CD4-positive, alpha-beta T cell (primary cell): Measurements from ENCODE around the gene INTS6. TPM values are rescaled to one million over a fixed set of nuclear protein-coding genes. Genes with fewer than 3 reads are reported as not detected.

Experiments
- ATAC-seq: fragments of 200-7000 bp; cut with Tn5 transposase; one replicate; pipeline ENCODE4 v1.10.0; 2022; ENCODE audit warnings: mild to moderate bottlenecking; ENCODE audit not compliant: poor library complexity
- CTCF ChIA-PET: fragments of 350-600 bp; sonication (Branson Sonifier 250); formaldehyde crosslinking; loops from one replicate; lab custom pipeline; 2021; ENCODE audit warnings: antibody characterized with exemption, inconsistent platforms; lab: Charles Lee
- POLR2A ChIA-PET: fragments of 350-600 bp; sonication (Branson Sonifier 250); formaldehyde crosslinking; loops from one replicate; lab custom pipeline; 2021; ENCODE audit warnings: antibody characterized with exemption, inconsistent platforms; lab: Charles Lee
- DNase-seq, 14 experiments: peaks; one replicate each; pipeline ENCODE4 v3.0.0-alpha.2; 2013 to 2020; ENCODE audit warnings: mixed read lengths in 2 of 14
- H3K27ac ChIP-seq, 2 donors: one replicate each; pipeline versions ENCODE4 v1.5.1 to v1.7.0; 2013; ENCODE audit warnings: low read length in 2 of 2, low read depth in 1 of 2, mild to moderate bottlenecking in 1 of 2
- H3K27me3 ChIP-seq, 2 experiments: 1 replicate in 1 of 2; 2 replicates in 1 of 2; pipeline versions ENCODE4 v1.6.1 to v1.7.0; 2013; ENCODE audit warnings: low read length in 2 of 2, control low read depth in 1 of 2, mild to moderate bottlenecking in 1 of 2, moderate library complexity in 1 of 2; ENCODE audit not compliant: insufficient read depth in 2 of 2, control insufficient read depth in 1 of 2
- H3K36me3 ChIP-seq: one replicate; pipeline ENCODE4 v1.6.1; 2013; ENCODE audit warnings: low read length, control low read depth; ENCODE audit not compliant: insufficient read depth
- H3K4me1 ChIP-seq: one replicate; pipeline ENCODE4 v1.6.1; 2013; ENCODE audit warnings: low read length, control low read depth; ENCODE audit not compliant: insufficient read depth
- H3K4me3 ChIP-seq: one replicate; pipeline ENCODE4 v1.5.1; 2013; ENCODE audit warnings: mild to moderate bottlenecking, low read length, moderate library complexity
- H3K9me3 ChIP-seq, 2 experiments: 1 replicate in 1 of 2; 2 replicates in 1 of 2; pipeline versions ENCODE4 v1.6.1 to v1.7.0; 2013; ENCODE audit warnings: low read length in 2 of 2, mild to moderate bottlenecking in 2 of 2, control low read depth in 1 of 2, moderate library complexity in 1 of 2; ENCODE audit not compliant: control insufficient read depth in 1 of 2, insufficient read depth in 1 of 2
- H3K27ac Mint-ChIP-seq: one replicate; pipeline ENCODE4 v1.8.0; 2020; ENCODE audit warnings: mixed read lengths
- H3K27me3 Mint-ChIP-seq: one replicate; pipeline ENCODE4 v1.8.0; 2021; ENCODE audit warnings: mixed read lengths
- H3K36me3 Mint-ChIP-seq: one replicate; pipeline ENCODE4 v1.8.0; 2021; ENCODE audit warnings: low read depth, mixed read lengths
- H3K4me1 Mint-ChIP-seq: one replicate; pipeline ENCODE4 v1.8.0; 2021; ENCODE audit warnings: low read depth, mixed read lengths
- H3K4me3 Mint-ChIP-seq: one replicate; pipeline ENCODE4 v1.8.0; 2020; ENCODE audit warnings: mild to moderate bottlenecking, mixed read lengths
- H3K9me3 Mint-ChIP-seq: one replicate; pipeline ENCODE4 v1.8.0; 2020; ENCODE audit warnings: mixed read lengths
- CTCF ChIP-seq: fragments of 200-600 bp; IDR thresholded peaks from one replicate; pipeline ENCODE4 v1.8.0; 2022; ENCODE audit warnings: antibody characterized with exemption, mild to moderate bottlenecking
- intact Hi-C, 2 experiments: fragments of 100-400 bp; cut with DNase I in 1 of 2; cut with micrococcal nuclease in 1 of 2; formaldehyde crosslinking; loops; one replicate each; pipeline versions ENCODE4 v1.15.1 to v1.9.0; 2023 to 2025; cut with DNase I, micrococcal nuclease
- total RNA-seq, 174 experiments: library from RNA in 2 of 174; stranded (reverse) in 2 of 174; gene quantifications; one replicate each; pipeline ENCODE4 v1.2.3 and lab custom pipeline; 2021 to 2026

INTS6 gene
- total RNA-seq, 2 experiments from 2014 or later = 40.8 to 45.8 TPM

GRCh38 chr13:51339952-51340732 lies 112.7 kb downstream of the INTS6 start:
- H3K36me3 ChIP-seq = no peaks in the 10 kb centered on the region
- H3K27ac ChIP-seq = no peak overlapping the region
- H3K4me1 Mint-ChIP-seq = no peaks in the 10 kb centered on the region
- H3K4me1 ChIP-seq = no peaks in the 10 kb centered on the region
- ChIA-PET CTCF (no interaction called here), POLR2A (no interaction called here)
- H3K27ac Mint-ChIP-seq = no peak overlapping the region
- H3K9me3 Mint-ChIP-seq = no peaks in the 10 kb centered on the region
- ATAC-seq (no peak), DNase-seq (no peak)
- no peaks in the 10 kb centered on the region for H3K9me3 ChIP-seq
- no peaks in the 10 kb centered on the region for H3K27me3 Mint-ChIP-seq
- intact Hi-C loops = no loop called here
- H3K4me3 Mint-ChIP-seq = no peak overlapping the region
- no peak for TF ChIP-seq CTCF
- H3K27me3 ChIP-seq = no peaks in the 10 kb centered on the region
- no peak overlapping the region for H3K4me3 ChIP-seq
- H3K36me3 Mint-ChIP-seq = no peaks in the 10 kb centered on the region

GRCh38 chr13:51339354-51339753 lies 113.5 kb downstream of the INTS6 start, which contains the start of gene SERPINE3:
TSS of gene SERPINE3 (plus strand) at chr13:51339691. CDS start at chr13:51341092, 1,401 bp downstream.
- H3K4me3 Mint-ChIP-seq = no peak within 1 kb of the TSS
- Histone ChIP-seq H3K4me3 (no peak within 1 kb of the TSS), H3K27ac (no peak within 1 kb of the TSS), H3K4me1 (no peaks in the 10 kb centered on the region), H3K36me3 (no peaks in the 10 kb centered on the region), H3K9me3 (no peaks in the 10 kb centered on the region), H3K27me3 (no peaks in the 10 kb centered on the region)
- POLR2A ChIA-PET = no interaction called here
- H3K27me3 Mint-ChIP-seq = no peaks in the 10 kb centered on the region
- ATAC-seq = no peak
- intact Hi-C loops = no loop called here
- DNase-seq = no peak
- H3K4me1 Mint-ChIP-seq = no peaks in the 10 kb centered on the region
- TF ChIP-seq CTCF = no peak
- H3K36me3 Mint-ChIP-seq = no peaks in the 10 kb centered on the region
- CTCF ChIA-PET = no interaction called here
- H3K27ac Mint-ChIP-seq = no peak within 1 kb of the TSS
- no peaks in the 10 kb centered on the region for H3K9me3 Mint-ChIP-seq

GRCh38 chr13:51336746-51337145 lies 116.1 kb downstream of the INTS6 start:
- Histone ChIP-seq H3K4me1 (no peaks in the 10 kb centered on the region), H3K9me3 (no peaks in the 10 kb centered on the region), H3K4me3 (no peak overlapping the region), H3K27ac (no peak overlapping the region), H3K36me3 (no peaks in the 10 kb centered on the region), H3K27me3 (no peaks in the 10 kb centered on the region)
- DNase-seq (no peak), ATAC-seq (no peak)
- ChIA-PET CTCF (no interaction called here), POLR2A (no interaction called here)
- Mint-ChIP-seq H3K36me3 (no peaks in the 10 kb centered on the region), H3K4me3 (no peak overlapping the region), H3K27ac (no peak overlapping the region), H3K9me3 (no peaks in the 10 kb centered on the region), H3K27me3 (no peaks in the 10 kb centered on the region), H3K4me1 (peaks cover 9% of the 10 kb centered on the region)
- TF ChIP-seq CTCF = no peak
- intact Hi-C loops = no loop called here
